Fibroblast of lung (primary cell): ENCODE results near the gene GBP6. TPM values are rescaled to one million over a fixed set of nuclear protein-coding genes. Genes with fewer than 3 reads are reported as not detected.

Experiments used
- DNase-seq, 2 donors: peaks; one replicate each; pipeline versions ENCODE4 v3.0.0 to v3.0.0-alpha.2; 2010; ENCODE audit warnings: low read depth in 2 of 2
- H2AFZ ChIP-seq: 2 replicates; pipeline ENCODE4 v1.5.1; 2012; ENCODE audit warnings: low read length, control low read depth, inconsistent platforms
- H3K27ac ChIP-seq: 2 replicates; pipeline ENCODE4 v1.5.1; 2011; ENCODE audit warnings: low read length, control low read depth; ENCODE audit not compliant: insufficient read depth
- H3K27me3 ChIP-seq: 2 replicates; pipeline ENCODE4 v1.5.1; 2011; ENCODE audit warnings: mild to moderate bottlenecking, low read length; ENCODE audit not compliant: control insufficient read depth, insufficient read depth
- H3K36me3 ChIP-seq: 2 replicates; pipeline ENCODE4 v1.5.1; 2011; ENCODE audit warnings: low read length; ENCODE audit not compliant: control insufficient read depth, insufficient read depth
- H3K4me1 ChIP-seq: 2 replicates; pipeline ENCODE4 v1.5.1; 2011; ENCODE audit warnings: low read length; ENCODE audit not compliant: control insufficient read depth, insufficient read depth; ENCODE audit errors: extremely low read depth
- H3K4me2 ChIP-seq: 2 replicates; pipeline ENCODE4 v1.5.1; 2011; ENCODE audit warnings: low read length, control low read depth; ENCODE audit not compliant: insufficient read depth; ENCODE audit errors: extremely low read depth
- H3K4me3 ChIP-seq, 4 experiments: fragments of 200-600 bp in 1 of 4; sonication (generic) in 1 of 4; replicated peaks in 1 of 4; 2 replicates each; pipeline ENCODE4 v1.5.1; 2011 to 2016; ENCODE audit warnings: low read length in 4 of 4, low read depth in 3 of 4, mild to moderate bottlenecking in 3 of 4, control low read depth in 2 of 4, inconsistent platforms in 1 of 4, mixed read lengths in 1 of 4; ENCODE audit not compliant: insufficient read depth in 1 of 4; ENCODE audit errors: control extremely low read depth in 1 of 4
- H3K79me2 ChIP-seq: 2 replicates; pipeline ENCODE4 v1.5.1; 2012; ENCODE audit warnings: mild to moderate bottlenecking, low read length, inconsistent platforms; ENCODE audit not compliant: control insufficient read depth, insufficient read depth
- H3K9ac ChIP-seq: 2 replicates; pipeline ENCODE4 v1.5.1; 2011; ENCODE audit warnings: mild to moderate bottlenecking, low read length, control low read depth; ENCODE audit not compliant: insufficient read depth
- H3K9me3 ChIP-seq: 2 replicates; pipeline ENCODE4 v1.5.1; 2012; ENCODE audit warnings: low read depth, low read length; ENCODE audit not compliant: control insufficient read depth, insufficient read depth
- H4K20me1 ChIP-seq: 2 replicates; pipeline ENCODE4 v1.5.1; 2011; ENCODE audit warnings: low read length; ENCODE audit not compliant: control insufficient read depth, insufficient read depth; ENCODE audit errors: extremely low read depth
- EZH2 ChIP-seq: IDR thresholded peaks from 2 replicates; pipeline ENCODE4 v1.5.1; 2012; ENCODE audit warnings: low read length, control low read depth, mild to moderate bottlenecking; ENCODE audit errors: missing control alignments
- polyA plus RNA-seq, 2 donors: library from polyadenylated mRNA; depleted of rRNA in 1 of 2; stranded (reverse) in 1 of 2; unstranded in 1 of 2; fragments of >200 nt; gene quantifications; 2 replicates each; pipeline ENCODE4 v1.2.1, GENCODE V29; 2011 to 2012; ENCODE audit warnings: missing spikeins in 1 of 2
- total RNA-seq: library from RNA; depleted of rRNA; stranded (reverse); fragments of >200 nt; gene quantifications from 2 replicates; pipeline ENCODE4 v1.2.1, GENCODE V29; 2014
- TF ChIP-seq, protein P1 (sequence below), 2 donors: IDR thresholded peaks in 1 of 2; conservative IDR thresholded peaks in 1 of 2; 1 replicate in 1 of 2; 2 replicates in 1 of 2; pipeline ENCODE4 v1.5.1; 2011 to 2012; ENCODE audit warnings: low read length in 2 of 2, control low read depth in 1 of 2, inconsistent platforms in 1 of 2, low read depth in 1 of 2, mild to moderate bottlenecking in 1 of 2

The GBP6 gene
- total and polyA plus RNA-seq, 2 donors (not counting 1 experiment from before 2014, with no cell fraction given), result under 0.01 to 0.03 TPM

- DNase-seq, result no peak
- H3K4me1 ChIP-seq, result no peaks in the 10 kb centered on the region
- no peak overlapping the region for H3K27ac ChIP-seq
- no peaks in the 10 kb centered on the region for H3K36me3 ChIP-seq
- H3K27me3 ChIP-seq, result no peaks in the 10 kb centered on the region
- no peaks in the 10 kb centered on the region for H3K9me3 ChIP-seq
- H4K20me1 ChIP-seq, result no peaks in the 10 kb centered on the region
- no peak overlapping the region for H3K4me3 ChIP-seq
- no peaks in the 10 kb centered on the region for H3K79me2 ChIP-seq
- H2AFZ ChIP-seq, result no peak overlapping the region
- no peak overlapping the region for H3K4me2 ChIP-seq
- TF ChIP-seq, protein P1, sequence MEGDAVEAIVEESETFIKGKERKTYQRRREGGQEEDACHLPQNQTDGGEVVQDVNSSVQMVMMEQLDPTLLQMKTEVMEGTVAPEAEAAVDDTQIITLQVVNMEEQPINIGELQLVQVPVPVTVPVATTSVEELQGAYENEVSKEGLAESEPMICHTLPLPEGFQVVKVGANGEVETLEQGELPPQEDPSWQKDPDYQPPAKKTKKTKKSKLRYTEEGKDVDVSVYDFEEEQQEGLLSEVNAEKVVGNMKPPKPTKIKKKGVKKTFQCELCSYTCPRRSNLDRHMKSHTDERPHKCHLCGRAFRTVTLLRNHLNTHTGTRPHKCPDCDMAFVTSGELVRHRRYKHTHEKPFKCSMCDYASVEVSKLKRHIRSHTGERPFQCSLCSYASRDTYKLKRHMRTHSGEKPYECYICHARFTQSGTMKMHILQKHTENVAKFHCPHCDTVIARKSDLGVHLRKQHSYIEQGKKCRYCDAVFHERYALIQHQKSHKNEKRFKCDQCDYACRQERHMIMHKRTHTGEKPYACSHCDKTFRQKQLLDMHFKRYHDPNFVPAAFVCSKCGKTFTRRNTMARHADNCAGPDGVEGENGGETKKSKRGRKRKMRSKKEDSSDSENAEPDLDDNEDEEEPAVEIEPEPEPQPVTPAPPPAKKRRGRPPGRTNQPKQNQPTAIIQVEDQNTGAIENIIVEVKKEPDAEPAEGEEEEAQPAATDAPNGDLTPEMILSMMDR (conservative IDR thresholded peaks at IDR 0.05 in 1 of 2, IDR thresholded peaks at IDR 0.05 in 1 of 2; ENCODE audit: low read depth in 1 of 2, low read length in 2 of 2), result no peak
- TF ChIP-seq EZH2, result no peak
- no peak overlapping the region for H3K9ac ChIP-seq
These were observed 32.0 kb upstream of the GBP6 start for GRCh38 chr1:89331890-89332289.

GRCh38 chr1:89332461-89332860 lies 31.4 kb upstream of the GBP6 start:
- TF ChIP-seq, protein P1 (conservative IDR thresholded peaks at IDR 0.05 in 1 of 2, IDR thresholded peaks at IDR 0.05 in 1 of 2; ENCODE audit: low read depth in 1 of 2, low read length in 2 of 2), result no peak
- TF ChIP-seq EZH2, result no peak
- H3K4me3 ChIP-seq, result no peak overlapping the region
- H3K27me3 ChIP-seq, result no peaks in the 10 kb centered on the region
- DNase-seq, result no peak
- H3K36me3 ChIP-seq, result no peaks in the 10 kb centered on the region
- H3K27ac ChIP-seq, result no peak overlapping the region
- no peaks in the 10 kb centered on the region for H4K20me1 ChIP-seq
- H3K9me3 ChIP-seq, result no peaks in the 10 kb centered on the region
- H2AFZ ChIP-seq, result no peak overlapping the region
- H3K9ac ChIP-seq, result no peak overlapping the region
- no peak overlapping the region for H3K4me2 ChIP-seq
- H3K4me1 ChIP-seq, result no peaks in the 10 kb centered on the region
- no peaks in the 10 kb centered on the region for H3K79me2 ChIP-seq

DNA sequence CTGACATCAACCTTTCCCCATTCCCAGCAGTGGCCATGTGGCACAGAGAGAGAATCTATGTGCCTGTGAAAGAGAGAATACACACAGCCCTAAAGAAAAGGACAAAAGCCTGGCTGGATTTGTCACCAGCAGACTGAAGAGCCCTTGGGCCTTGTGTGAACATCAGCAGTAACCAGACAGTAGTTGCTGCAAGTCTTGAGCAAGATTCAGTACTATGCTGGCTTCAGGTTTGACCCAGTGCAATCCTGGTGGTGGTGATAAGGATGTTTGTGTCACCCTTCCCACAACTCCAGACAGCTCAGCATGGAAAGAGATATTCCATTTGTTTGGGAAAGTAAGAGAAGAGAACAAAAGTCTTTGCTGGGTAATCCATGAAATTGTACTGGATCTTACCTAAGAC lies 28.4 kb upstream of the GBP6 start:
- H3K36me3 ChIP-seq, result no peaks in the 10 kb centered on the region
- H3K4me2 ChIP-seq, result no peak overlapping the region
- DNase-seq, result no peak
- no peaks in the 10 kb centered on the region for H3K27me3 ChIP-seq
- no peaks in the 10 kb centered on the region for H4K20me1 ChIP-seq
- H3K27ac ChIP-seq, result no peak overlapping the region
- TF ChIP-seq, protein P1 (conservative IDR thresholded peaks at IDR 0.05 in 1 of 2, IDR thresholded peaks at IDR 0.05 in 1 of 2; ENCODE audit: low read depth in 1 of 2, low read length in 2 of 2), result no peak
- no peak for TF ChIP-seq EZH2
- H3K4me1 ChIP-seq, result no peaks in the 10 kb centered on the region
- H3K9ac ChIP-seq, result no peak overlapping the region
- H3K4me3 ChIP-seq, result no peak overlapping the region
- H2AFZ ChIP-seq, result no peak overlapping the region
- no peaks in the 10 kb centered on the region for H3K79me2 ChIP-seq
- H3K9me3 ChIP-seq, result no peaks in the 10 kb centered on the region
